ENCODE measurements around the gene GRM1. TPM values are rescaled to one million over a fixed set of nuclear protein-coding genes. Genes with fewer than 3 reads are reported as not detected.

The GRM1 gene
- total RNA-seq, 1 donor from 2014 or later, result 0.79 TPM

DNA sequence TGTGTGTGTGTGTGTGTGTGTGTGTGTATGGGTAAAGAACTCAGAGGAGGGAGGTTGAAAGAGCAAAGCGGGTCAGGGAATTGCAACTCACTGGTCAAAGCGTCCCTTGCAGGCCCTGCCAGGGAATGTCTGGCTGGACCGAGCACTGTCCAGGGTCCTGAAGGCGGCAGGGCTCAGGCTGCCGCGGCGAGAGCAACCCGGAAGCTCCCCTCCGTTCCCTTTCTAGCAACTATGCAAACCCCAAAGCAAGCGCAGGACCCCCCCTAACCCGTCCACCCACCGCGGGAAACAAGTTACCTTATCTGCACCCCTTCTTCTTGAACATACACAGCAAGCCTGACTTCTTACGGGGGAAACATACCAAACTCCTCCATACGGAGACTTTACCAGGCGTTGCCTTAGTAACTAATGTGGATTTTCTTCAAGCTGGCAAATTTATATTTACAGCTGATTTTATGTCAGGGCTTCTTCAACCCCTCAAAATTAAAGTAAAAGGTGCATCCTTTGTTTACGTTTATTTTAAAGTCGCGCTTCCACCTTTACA is 538 bp upstream of the GRM1 start:
- peak; percentile 34 for TF ChIP-seq EZH2 (IDR thresholded peaks at IDR 0.05)
- TF ChIP-seq, protein P1, sequence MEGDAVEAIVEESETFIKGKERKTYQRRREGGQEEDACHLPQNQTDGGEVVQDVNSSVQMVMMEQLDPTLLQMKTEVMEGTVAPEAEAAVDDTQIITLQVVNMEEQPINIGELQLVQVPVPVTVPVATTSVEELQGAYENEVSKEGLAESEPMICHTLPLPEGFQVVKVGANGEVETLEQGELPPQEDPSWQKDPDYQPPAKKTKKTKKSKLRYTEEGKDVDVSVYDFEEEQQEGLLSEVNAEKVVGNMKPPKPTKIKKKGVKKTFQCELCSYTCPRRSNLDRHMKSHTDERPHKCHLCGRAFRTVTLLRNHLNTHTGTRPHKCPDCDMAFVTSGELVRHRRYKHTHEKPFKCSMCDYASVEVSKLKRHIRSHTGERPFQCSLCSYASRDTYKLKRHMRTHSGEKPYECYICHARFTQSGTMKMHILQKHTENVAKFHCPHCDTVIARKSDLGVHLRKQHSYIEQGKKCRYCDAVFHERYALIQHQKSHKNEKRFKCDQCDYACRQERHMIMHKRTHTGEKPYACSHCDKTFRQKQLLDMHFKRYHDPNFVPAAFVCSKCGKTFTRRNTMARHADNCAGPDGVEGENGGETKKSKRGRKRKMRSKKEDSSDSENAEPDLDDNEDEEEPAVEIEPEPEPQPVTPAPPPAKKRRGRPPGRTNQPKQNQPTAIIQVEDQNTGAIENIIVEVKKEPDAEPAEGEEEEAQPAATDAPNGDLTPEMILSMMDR (IDR thresholded peaks at IDR 0.05), result no peak
- Histone ChIP-seq H3K36me3 (no peaks in the 10 kb centered on the region), H3K4me3 (peak overlapping the region; percentile 56), H3K9ac (no peak overlapping the region), H3K9me3 (ENCODE audit: low read depth) (no peaks in the 10 kb centered on the region), H2AFZ (replicated peaks) (no peak overlapping the region), H3K27ac (no peak overlapping the region), H3K79me2 (ENCODE audit: low read depth) (no peaks in the 10 kb centered on the region), H4K20me1 (ENCODE audit: low read depth) (peaks cover 3% of the 10 kb centered on the region), H3K4me1 (no peaks in the 10 kb centered on the region), H3K4me2 (peak overlapping the region; percentile 95), H3K27me3 (peaks cover 56% of the 10 kb centered on the region), H3F3A (ENCODE audit: low read depth) (no peaks in the 10 kb centered on the region)
- peak; percentile 89 for DNase-seq (ENCODE audit: low spot score)
- Mint-ChIP-seq H3K27ac (no peak overlapping the region), H3K4me3 (peak overlapping the region; percentile 87), H3K27me3 (ENCODE audit: insufficient read depth, low read depth) (peaks cover 27% of the 10 kb centered on the region), H3K9me3 (peaks cover 3% of the 10 kb centered on the region), H3K4me1 (peaks cover 22% of the 10 kb centered on the region), H3K36me3 (no peaks in the 10 kb centered on the region)

DNA sequence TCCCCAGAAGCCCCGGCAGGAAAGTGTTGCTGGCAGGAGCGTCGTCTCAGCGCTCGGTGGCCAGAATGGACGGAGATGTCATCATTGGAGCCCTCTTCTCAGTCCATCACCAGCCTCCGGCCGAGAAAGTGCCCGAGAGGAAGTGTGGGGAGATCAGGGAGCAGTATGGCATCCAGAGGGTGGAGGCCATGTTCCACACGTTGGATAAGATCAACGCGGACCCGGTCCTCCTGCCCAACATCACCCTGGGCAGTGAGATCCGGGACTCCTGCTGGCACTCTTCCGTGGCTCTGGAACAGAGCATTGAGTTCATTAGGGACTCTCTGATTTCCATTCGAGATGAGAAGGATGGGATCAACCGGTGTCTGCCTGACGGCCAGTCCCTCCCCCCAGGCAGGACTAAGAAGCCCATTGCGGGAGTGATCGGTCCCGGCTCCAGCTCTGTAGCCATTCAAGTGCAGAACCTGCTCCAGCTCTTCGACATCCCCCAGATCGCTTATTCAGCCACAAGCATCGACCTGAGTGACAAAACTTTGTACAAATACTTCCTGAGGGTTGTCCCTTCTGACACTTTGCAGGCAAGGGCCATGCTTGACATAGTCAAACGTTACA is 817 bp downstream of the GRM1 start:
- peaks cover under 1% of the 10 kb centered on the region for H3K9me3 Mint-ChIP-seq
- Histone ChIP-seq H3K9me3 (ENCODE audit: low read depth) (no peaks in the 10 kb centered on the region), H3K9ac (no peak overlapping the region), H3K4me1 (no peaks in the 10 kb centered on the region), H3K27ac (no peak overlapping the region), H3K4me2 (peak overlapping the region; percentile 95), H3F3A (ENCODE audit: low read depth) (no peaks in the 10 kb centered on the region), H3K27me3 (peaks cover 56% of the 10 kb centered on the region), H3K4me3 (peak overlapping the region; percentile 56), H3K36me3 (no peaks in the 10 kb centered on the region), H3K79me2 (ENCODE audit: low read depth) (no peaks in the 10 kb centered on the region), H4K20me1 (ENCODE audit: low read depth) (peaks cover 3% of the 10 kb centered on the region), H2AFZ (replicated peaks) (no peak overlapping the region)
- peak overlapping the region; percentile 72 for H3K4me3 Mint-ChIP-seq
- H3K36me3 Mint-ChIP-seq, result no peaks in the 10 kb centered on the region
- TF ChIP-seq EZH2phosphoT487 (IDR thresholded peaks at IDR 0.05), result no peak
- TF ChIP-seq, protein P1 (IDR thresholded peaks at IDR 0.05), result no peak
- TF ChIP-seq EZH2 (IDR thresholded peaks at IDR 0.05), result no peak
- H3K4me1 Mint-ChIP-seq, result peaks cover 22% of the 10 kb centered on the region
- peaks cover 27% of the 10 kb centered on the region for H3K27me3 Mint-ChIP-seq (ENCODE audit: insufficient read depth, low read depth)
- no peak for DNase-seq (ENCODE audit: low spot score)
- H3K27ac Mint-ChIP-seq, result no peak overlapping the region

GRCh38 chr6:146032387-146032786 is 3.5 kb downstream of the GRM1 start:
- Mint-ChIP-seq H3K27me3 (ENCODE audit: insufficient read depth, low read depth) (peaks cover 26% of the 10 kb centered on the region), H3K36me3 (no peaks in the 10 kb centered on the region), H3K27ac (no peak overlapping the region), H3K4me3 (no peak overlapping the region), H3K9me3 (no peaks in the 10 kb centered on the region), H3K4me1 (peaks cover 18% of the 10 kb centered on the region)
- no peak overlapping the region for H3K27ac ChIP-seq
- no peaks in the 10 kb centered on the region for H3K36me3 ChIP-seq
- H3K27me3 ChIP-seq, result peaks cover 43% of the 10 kb centered on the region
- no peaks in the 10 kb centered on the region for H3F3A ChIP-seq (ENCODE audit: low read depth)
- no peak overlapping the region for H3K4me2 ChIP-seq
- peaks cover 3% of the 10 kb centered on the region for H4K20me1 ChIP-seq (ENCODE audit: low read depth)
- no peaks in the 10 kb centered on the region for H3K79me2 ChIP-seq (ENCODE audit: low read depth)
- H3K4me3 ChIP-seq, result no peak overlapping the region
- no peak overlapping the region for H3K9ac ChIP-seq
- no peak for DNase-seq (ENCODE audit: low spot score)
- TF ChIP-seq EZH2phosphoT487 (IDR thresholded peaks at IDR 0.05), result no peak
- no peak for TF ChIP-seq EZH2 (IDR thresholded peaks at IDR 0.05)
- TF ChIP-seq, protein P1 (IDR thresholded peaks at IDR 0.05), result no peak
- no peaks in the 10 kb centered on the region for H3K9me3 ChIP-seq (ENCODE audit: low read depth)
- H3K4me1 ChIP-seq, result no peaks in the 10 kb centered on the region
- H2AFZ ChIP-seq (replicated peaks), result no peak overlapping the region

All from neural progenitor cell (in vitro differentiated cells).